Suppressor macrophage treated with lipopolysaccharide for 4 hours (primary cell): ENCODE data around the gene HLA-DOB.
A peak's percentile ranks its signal among the peaks of the same experiment; 100 is the strongest.

Source experiments
- DNase-seq: peaks from one replicate; pipeline ENCODE4 v3.0.0-alpha.2; 2020

The HLA-DOB gene

GRCh38 chr6:32816746-32817204, at the start of gene HLA-DOB:
TSS of gene HLA-DOB (minus strand) at chr6:32817002. CDS start at chr6:32816951, 51 bp downstream.
- no peak for DNase-seq

GRCh38 chr6:32865724-32866443, 49.1 kb upstream of the HLA-DOB start:
- no peak for DNase-seq

GRCh38 chr6:32862725-32863124, 45.9 kb upstream of the HLA-DOB start:
- no peak for DNase-seq

GRCh38 chr6:32860674-32861073, 43.9 kb upstream of the HLA-DOB start:
- DNase-seq, result no peak

GRCh38 chr6:32858194-32858593, 41.4 kb upstream of the HLA-DOB start:
- DNase-seq, result no peak

- DNase-seq, result no peak
These were observed 40.5 kb upstream of the HLA-DOB start for GRCh38 chr6:32857156-32857891.

GRCh38 chr6:32855467-32856174, 38.8 kb upstream of the HLA-DOB start:
- peak; percentile 62 for DNase-seq

GRCh38 chr6:32854376-32855178, 37.8 kb upstream of the HLA-DOB start:
- peak; percentile 91 for DNase-seq

GRCh38 chr6:32853541-32854375, 37.0 kb upstream of the HLA-DOB start, which contains the start of the genes PSMB9 and TAP1:
TSS of gene PSMB9 (plus strand) at chr6:32854192. CDS start at chr6:32854230, 38 bp downstream.
TSS of gene TAP1 (minus strand) at chr6:32853704. CDS start at chr6:32853636, 68 bp downstream.
- peak; percentile 98 for DNase-seq

GRCh38 chr6:32852844-32853540, 36.2 kb upstream of the HLA-DOB start:
- peak; percentile 77 for DNase-seq

GRCh38 chr6:32852018-32852843, 35.4 kb upstream of the HLA-DOB start:
- peak; percentile 55 for DNase-seq

GRCh38 chr6:32851025-32851424, 34.2 kb upstream of the HLA-DOB start:
- DNase-seq, result no peak

GRCh38 chr6:32849126-32849525, 32.3 kb upstream of the HLA-DOB start:
- DNase-seq, result no peak

- no peak for DNase-seq
These were observed 31.0 kb upstream of the HLA-DOB start for GRCh38 chr6:32847795-32848194.

- DNase-seq, result no peak
These were observed 30.2 kb upstream of the HLA-DOB start for GRCh38 chr6:32847004-32847403.

- DNase-seq, result peak; percentile 26
These were observed 28.6 kb upstream of the HLA-DOB start for GRCh38 chr6:32845384-32845884.

GRCh38 chr6:32844839-32845383, 28.1 kb upstream of the HLA-DOB start:
- DNase-seq, result no peak

GRCh38 chr6:32843979-32844838, 27.4 kb upstream of the HLA-DOB start, which contains the start of gene PSMB8:
TSS of gene PSMB8 (minus strand) at chr6:32844047. CDS start at chr6:32843996, 51 bp downstream.
- DNase-seq, result peak; percentile 96
